GM12878 (cell line): ENCODE results near the gene VPS18.

Experiments
- EP300 ChIP-seq, 2 experiments: fragments of 150-350 bp in 1 of 2; IDR thresholded peaks; 2 replicates each; pipeline ENCODE4 v1.6.1; 2011 to 2012; ENCODE audit warnings: low read depth in 2 of 2, low read length in 2 of 2, borderline replicate concordance in 1 of 2, improper control_type of control experiment in 1 of 2, inconsistent platforms in 1 of 2; ENCODE audit not compliant: control insufficient read depth in 1 of 2
- PRDM15 ChIP-seq: fragments of 450-650 bp; formaldehyde crosslinking; IDR thresholded peaks from 2 replicates; pipeline ENCODE4 v1.4.0; 2020; ENCODE audit warnings: mild to moderate bottlenecking, moderate library complexity

- TF ChIP-seq PRDM15, result no peak
- TF ChIP-seq EP300 (IDR thresholded peaks at IDR 0.05; ENCODE audit: borderline replicate concordance in 1 of 2, control insufficient read depth in 1 of 2, low read depth in 2 of 2, low read length in 2 of 2), result no peak
Measured at GRCh38 chr15:40912478-40912877, 18.2 kb downstream of the VPS18 start.
